Neural crest cell (in vitro differentiated cells): ENCODE data around the gene ZNF444. TPM values are rescaled to one million over a fixed set of nuclear protein-coding genes. Genes with fewer than 3 reads are reported as not detected.

Experiments
- DNase-seq: peaks from one replicate; pipeline ENCODE4 v3.0.0; 2021; ENCODE audit warnings: low read depth, mixed read lengths, low spot score
- H3K27ac Mint-ChIP-seq: one replicate; pipeline ENCODE4 v1.8.0; 2021; ENCODE audit warnings: mild to moderate bottlenecking, mixed read lengths; ENCODE audit not compliant: unreplicated experiment
- H3K27me3 Mint-ChIP-seq: 2 replicates; pipeline ENCODE4 v1.8.0; 2021; ENCODE audit warnings: low read depth, mild to moderate bottlenecking, mixed read lengths
- H3K36me3 Mint-ChIP-seq: 2 replicates; pipeline ENCODE4 v1.8.0; 2021; ENCODE audit warnings: low read depth, mild to moderate bottlenecking, mixed read lengths
- H3K4me1 Mint-ChIP-seq: 2 replicates; pipeline ENCODE4 v1.8.0; 2021; ENCODE audit warnings: mixed read lengths
- H3K4me3 Mint-ChIP-seq: one replicate; pipeline ENCODE4 v1.8.0; 2021; ENCODE audit warnings: mild to moderate bottlenecking, mixed read lengths
- H3K9me3 Mint-ChIP-seq: 2 replicates; pipeline ENCODE4 v1.8.0; 2021; ENCODE audit warnings: mixed read lengths
- total RNA-seq: library from RNA; stranded (reverse); gene quantifications from 2 replicates; pipeline ENCODE4 v1.2.1, GENCODE V29; 2021
- TF ChIP-seq, protein P1 (sequence below): fragments of 200-600 bp; sonication (generic); conservative IDR thresholded peaks from 2 replicates; pipeline ENCODE4 v1.5.0; 2021; ENCODE audit warnings: antibody characterized with exemption, mild to moderate bottlenecking

ZNF444 gene
- total RNA-seq, 1 donor from 2014 or later, result 51.5 TPM

DNA sequence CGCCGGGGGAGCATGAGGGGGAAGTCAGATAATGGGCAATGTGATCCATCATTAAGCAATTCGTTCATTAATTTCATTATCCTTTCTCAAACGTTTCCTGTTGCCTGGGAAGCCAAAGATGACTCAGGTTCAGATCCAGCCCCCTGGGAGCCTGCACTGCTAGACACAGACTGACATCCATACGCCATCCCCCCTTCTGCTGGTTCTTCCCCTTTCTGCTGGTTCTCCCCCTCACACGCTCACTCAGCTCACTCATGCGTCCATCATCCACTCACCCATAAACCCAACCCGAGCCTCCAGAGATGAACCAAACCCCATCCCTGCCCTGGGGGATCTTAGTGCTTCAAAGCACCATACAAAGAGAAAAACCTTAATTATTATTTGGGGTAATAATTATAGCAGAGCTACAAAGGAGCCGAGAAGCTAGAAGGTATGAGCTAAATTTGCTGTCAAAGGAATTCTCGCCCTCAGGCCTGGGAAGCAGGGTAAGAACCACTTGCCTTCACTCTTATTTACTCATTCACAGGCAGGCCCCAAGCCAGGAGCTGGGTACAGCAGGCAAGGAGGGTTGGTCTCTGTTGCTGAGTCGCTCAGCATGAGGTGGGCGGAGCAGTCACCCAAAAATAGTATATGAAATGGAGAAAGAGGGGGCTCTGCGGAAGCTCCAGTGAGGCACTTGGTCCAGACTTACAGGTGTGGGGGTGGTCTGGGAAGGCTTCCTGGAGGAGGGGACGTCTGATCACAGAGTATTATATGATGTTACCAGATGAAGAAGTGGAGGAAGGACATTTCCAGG, 7.0 kb upstream of the ZNF444 start:
- Mint-ChIP-seq H3K27me3 (no peaks in the 10 kb centered on the region), H3K27ac (no peak overlapping the region), H3K9me3 (no peaks in the 10 kb centered on the region), H3K4me3 (peak overlapping the region; percentile 51), H3K36me3 (no peaks in the 10 kb centered on the region), H3K4me1 (peaks cover 8% of the 10 kb centered on the region)
- DNase-seq, result no peak
- TF ChIP-seq, protein P1, sequence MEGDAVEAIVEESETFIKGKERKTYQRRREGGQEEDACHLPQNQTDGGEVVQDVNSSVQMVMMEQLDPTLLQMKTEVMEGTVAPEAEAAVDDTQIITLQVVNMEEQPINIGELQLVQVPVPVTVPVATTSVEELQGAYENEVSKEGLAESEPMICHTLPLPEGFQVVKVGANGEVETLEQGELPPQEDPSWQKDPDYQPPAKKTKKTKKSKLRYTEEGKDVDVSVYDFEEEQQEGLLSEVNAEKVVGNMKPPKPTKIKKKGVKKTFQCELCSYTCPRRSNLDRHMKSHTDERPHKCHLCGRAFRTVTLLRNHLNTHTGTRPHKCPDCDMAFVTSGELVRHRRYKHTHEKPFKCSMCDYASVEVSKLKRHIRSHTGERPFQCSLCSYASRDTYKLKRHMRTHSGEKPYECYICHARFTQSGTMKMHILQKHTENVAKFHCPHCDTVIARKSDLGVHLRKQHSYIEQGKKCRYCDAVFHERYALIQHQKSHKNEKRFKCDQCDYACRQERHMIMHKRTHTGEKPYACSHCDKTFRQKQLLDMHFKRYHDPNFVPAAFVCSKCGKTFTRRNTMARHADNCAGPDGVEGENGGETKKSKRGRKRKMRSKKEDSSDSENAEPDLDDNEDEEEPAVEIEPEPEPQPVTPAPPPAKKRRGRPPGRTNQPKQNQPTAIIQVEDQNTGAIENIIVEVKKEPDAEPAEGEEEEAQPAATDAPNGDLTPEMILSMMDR, result no peak

DNA sequence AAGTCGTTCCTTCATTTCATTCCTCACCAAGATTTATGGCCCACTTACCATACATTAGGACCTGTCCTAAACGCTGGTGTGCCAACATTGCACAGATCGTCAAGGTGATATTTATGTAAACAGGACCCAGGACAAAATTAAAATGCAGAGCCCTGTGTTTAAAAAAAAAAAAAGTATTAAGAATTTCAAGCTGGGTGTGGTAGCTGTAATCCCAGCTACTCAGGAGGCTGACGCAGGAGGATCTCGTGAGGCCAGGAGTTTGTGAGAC, 6.5 kb upstream of the ZNF444 start:
- H3K36me3 Mint-ChIP-seq, result no peaks in the 10 kb centered on the region
- DNase-seq, result no peak
- H3K4me3 Mint-ChIP-seq, result peak overlapping the region; percentile 14
- TF ChIP-seq, protein P1, result no peak
- no peaks in the 10 kb centered on the region for H3K9me3 Mint-ChIP-seq
- H3K27ac Mint-ChIP-seq, result no peak overlapping the region
- H3K27me3 Mint-ChIP-seq, result no peaks in the 10 kb centered on the region
- peaks cover 9% of the 10 kb centered on the region for H3K4me1 Mint-ChIP-seq

DNA sequence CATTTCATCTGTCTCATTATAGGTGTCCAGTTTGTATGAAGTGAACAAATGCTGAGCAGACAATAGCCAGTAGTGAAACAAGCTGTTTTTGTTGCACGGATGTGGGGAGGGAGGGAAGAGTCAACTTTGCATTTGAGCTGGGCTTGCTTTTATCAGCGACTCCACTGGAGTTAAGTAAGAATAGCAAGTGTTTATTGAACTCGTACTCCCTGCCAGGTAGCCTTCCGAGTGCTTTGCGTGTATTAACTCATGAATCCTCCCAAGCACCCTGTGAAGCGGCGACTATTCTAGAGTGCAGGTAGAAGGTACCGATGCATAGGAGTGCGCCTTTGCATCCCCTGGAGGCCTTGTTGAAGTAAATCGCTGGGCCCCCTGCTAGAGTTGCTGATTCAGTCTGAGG, 4.7 kb upstream of the ZNF444 start:
- no peaks in the 10 kb centered on the region for H3K9me3 Mint-ChIP-seq
- no peaks in the 10 kb centered on the region for H3K36me3 Mint-ChIP-seq
- no peak overlapping the region for H3K4me3 Mint-ChIP-seq
- peak overlapping the region; percentile 84 for H3K27ac Mint-ChIP-seq
- TF ChIP-seq, protein P1, result no peak
- no peak for DNase-seq
- peaks cover 24% of the 10 kb centered on the region for H3K4me1 Mint-ChIP-seq
- no peaks in the 10 kb centered on the region for H3K27me3 Mint-ChIP-seq

DNA sequence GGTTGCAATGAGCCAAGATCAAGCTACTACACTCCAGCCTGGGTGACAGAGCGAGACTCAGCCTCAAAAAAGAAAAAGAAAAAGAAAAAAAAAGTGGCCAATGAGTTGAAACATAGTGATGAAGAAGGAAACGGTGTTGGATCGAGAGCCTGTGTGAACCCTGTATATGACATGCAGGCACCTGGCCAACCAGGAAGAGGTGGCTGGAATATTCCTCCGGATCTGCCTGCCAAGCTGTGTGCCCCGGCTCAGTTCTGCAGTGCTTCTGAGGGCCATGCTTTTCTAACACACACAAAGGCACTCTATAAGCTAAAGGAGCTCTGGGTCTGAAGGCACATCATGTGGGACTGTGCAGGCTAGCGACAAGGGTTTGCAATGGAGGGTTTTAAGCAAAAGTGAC, 3.7 kb upstream of the ZNF444 start:
- Mint-ChIP-seq H3K36me3 (no peaks in the 10 kb centered on the region), H3K9me3 (no peaks in the 10 kb centered on the region), H3K27ac (no peak overlapping the region), H3K4me3 (peak overlapping the region; percentile 38), H3K27me3 (no peaks in the 10 kb centered on the region), H3K4me1 (peaks cover 30% of the 10 kb centered on the region)
- TF ChIP-seq, protein P1, result no peak
- no peak for DNase-seq

DNA sequence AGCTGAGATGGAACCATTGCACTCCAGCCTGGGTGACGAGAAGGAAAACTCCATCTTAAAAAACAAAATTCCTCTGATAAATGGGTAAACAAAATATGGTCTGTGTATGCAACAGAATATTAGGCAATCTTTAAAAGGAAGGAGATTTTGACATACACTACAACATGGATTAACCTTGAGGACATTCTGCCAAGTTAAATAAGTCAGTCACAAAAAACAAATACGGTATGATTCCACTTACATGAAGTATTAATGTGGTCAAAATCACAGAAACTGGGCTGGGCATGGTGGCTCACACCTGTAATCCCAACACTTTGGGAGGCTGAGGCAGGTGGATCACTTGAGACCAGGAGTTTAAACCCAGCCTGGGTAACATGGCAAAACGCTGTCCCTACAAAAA, 3.0 kb upstream of the ZNF444 start:
- no peak for DNase-seq
- Mint-ChIP-seq H3K36me3 (no peaks in the 10 kb centered on the region), H3K4me1 (peaks cover 34% of the 10 kb centered on the region), H3K27me3 (no peaks in the 10 kb centered on the region), H3K27ac (no peak overlapping the region), H3K9me3 (no peaks in the 10 kb centered on the region), H3K4me3 (peak overlapping the region; percentile 72)
- TF ChIP-seq, protein P1, result no peak
